NCI-H1092 treated with DMSO at 0.1 percent for 48 hours (cell line): ENCODE results near the gene C19orf38.
"Not testable (repeated sequence)": the region's sequence is repeated elsewhere in the genome, so short reads cannot be mapped to it uniquely, and the experiment has no call there.

ENCODE experiments used
- DNase-seq: peaks from one replicate; lab custom pipeline; 2025; lab: John Stamatoyannopoulos, UW

C19orf38 gene

DNA sequence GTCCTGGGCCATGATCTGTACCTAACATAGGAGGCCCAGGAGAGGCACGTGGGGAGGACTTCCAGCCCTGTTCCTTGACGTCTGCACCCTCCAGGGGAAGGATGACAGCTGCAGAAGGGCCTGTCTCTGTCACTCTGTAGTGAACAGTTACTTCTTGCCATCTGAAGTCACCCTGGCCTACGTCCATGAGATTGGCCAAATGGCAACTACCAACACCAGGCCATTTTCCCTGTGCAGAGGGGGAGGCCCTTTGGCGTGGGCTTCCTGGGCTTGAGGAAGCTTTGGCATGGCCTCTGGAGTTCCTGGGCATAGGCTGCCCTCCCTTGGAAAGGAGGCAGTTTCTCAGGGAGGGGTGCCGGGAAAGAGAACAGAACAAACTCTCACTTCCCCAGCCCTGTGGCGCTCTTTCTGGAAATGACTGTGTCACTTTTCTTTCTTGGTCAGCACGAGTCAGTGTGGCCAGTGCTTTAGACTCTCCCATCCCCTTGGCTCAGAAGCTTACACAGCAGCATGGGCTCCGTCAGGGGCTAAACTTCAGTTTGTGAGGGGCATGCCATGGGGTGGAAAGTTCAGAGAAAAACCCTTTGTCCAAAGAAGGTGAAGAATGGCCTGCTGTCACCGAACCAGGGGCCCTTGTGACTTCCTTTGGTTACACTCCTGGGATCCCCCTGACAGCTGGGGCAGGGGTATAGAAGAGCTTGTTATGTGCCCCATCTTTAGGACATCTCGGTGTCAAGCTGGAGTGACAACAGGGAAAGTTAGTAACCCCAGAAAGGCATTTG lies 28.4 kb downstream of the C19orf38 start:
- DNase-seq, result no peak

DNA sequence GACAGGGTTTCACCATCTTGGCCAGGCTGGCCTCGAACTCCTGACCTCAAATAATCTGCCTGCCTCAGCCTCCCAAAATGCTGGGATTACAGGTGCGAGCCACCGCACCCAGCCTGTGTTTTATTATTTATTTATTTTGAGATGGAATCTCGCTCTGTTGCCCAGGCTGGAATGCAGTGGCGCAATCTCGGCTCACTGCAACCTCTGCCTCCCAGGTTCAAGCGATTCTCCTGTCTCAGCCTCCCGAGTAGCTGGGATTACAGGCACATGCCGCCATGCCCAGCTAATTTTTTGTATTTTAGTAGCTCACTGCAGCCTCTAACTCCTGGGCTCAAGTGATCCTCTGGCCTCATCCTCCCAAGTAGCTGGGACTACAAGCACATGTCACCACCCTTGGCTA lies 29.4 kb downstream of the C19orf38 start:
- DNase-seq, result not testable (repeated sequence)

DNA sequence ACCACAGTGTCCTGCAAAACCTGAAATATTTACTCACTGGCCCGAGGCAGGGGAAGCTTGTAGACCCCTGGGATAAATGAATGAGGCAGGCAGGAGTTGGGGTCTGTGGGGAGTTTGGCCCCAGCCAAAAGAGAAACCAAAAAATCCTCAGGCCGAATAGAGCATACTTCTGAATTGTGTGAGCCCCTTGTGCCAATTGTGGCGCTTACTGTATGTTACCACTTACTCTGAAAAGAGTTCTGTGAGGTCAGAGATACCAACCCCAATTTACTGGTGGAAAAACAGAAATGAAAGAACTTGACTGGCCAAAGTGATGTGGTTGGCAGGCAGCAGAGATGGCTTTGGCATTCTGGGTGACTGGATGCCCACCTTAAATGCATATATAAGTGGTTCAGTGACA lies 30.0 kb downstream of the C19orf38 start:
- DNase-seq, result no peak

- no peak for DNase-seq
Measured at GRCh38 chr19:10881403-10882107, 33.3 kb downstream of the C19orf38 start.

DNA sequence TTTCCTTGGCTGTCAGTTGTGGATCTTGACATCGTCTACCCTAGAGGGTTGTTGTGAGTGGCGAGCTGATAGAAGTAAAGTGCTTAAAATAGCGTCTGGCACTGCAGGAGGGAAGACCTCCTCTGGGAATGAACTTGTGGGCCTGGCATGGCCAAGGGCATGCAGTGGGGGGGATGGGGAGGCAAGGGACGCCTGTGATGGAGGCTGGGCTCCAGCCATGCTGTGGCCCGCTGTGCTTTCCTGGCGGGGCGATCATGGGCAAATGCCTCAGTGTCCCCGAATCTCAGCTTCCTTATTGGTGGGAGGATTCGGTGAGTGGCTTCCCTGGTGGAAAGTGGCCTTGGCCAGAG lies 33.9 kb downstream of the C19orf38 start:
- no peak for DNase-seq

DNA sequence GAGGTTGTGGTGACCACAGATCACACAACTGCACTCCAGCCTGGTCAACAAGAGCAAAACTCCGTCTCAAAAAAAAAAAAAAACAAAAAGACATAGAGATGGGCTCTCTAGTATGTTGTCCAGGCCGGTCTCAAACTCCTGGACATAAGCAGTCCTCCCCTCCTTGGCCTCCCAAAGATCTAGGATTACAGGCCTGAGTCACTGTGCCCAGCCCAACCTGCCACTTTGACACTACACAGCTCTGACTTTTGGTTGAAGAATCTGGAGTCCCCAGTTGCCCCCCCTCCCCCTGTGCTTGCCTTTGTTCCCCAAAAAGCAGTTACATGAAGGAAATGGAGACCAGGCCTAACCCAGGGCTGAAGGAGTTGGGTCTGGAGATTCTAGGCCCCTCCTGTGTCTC lies 36.1 kb downstream of the C19orf38 start:
- no peak for DNase-seq

DNA sequence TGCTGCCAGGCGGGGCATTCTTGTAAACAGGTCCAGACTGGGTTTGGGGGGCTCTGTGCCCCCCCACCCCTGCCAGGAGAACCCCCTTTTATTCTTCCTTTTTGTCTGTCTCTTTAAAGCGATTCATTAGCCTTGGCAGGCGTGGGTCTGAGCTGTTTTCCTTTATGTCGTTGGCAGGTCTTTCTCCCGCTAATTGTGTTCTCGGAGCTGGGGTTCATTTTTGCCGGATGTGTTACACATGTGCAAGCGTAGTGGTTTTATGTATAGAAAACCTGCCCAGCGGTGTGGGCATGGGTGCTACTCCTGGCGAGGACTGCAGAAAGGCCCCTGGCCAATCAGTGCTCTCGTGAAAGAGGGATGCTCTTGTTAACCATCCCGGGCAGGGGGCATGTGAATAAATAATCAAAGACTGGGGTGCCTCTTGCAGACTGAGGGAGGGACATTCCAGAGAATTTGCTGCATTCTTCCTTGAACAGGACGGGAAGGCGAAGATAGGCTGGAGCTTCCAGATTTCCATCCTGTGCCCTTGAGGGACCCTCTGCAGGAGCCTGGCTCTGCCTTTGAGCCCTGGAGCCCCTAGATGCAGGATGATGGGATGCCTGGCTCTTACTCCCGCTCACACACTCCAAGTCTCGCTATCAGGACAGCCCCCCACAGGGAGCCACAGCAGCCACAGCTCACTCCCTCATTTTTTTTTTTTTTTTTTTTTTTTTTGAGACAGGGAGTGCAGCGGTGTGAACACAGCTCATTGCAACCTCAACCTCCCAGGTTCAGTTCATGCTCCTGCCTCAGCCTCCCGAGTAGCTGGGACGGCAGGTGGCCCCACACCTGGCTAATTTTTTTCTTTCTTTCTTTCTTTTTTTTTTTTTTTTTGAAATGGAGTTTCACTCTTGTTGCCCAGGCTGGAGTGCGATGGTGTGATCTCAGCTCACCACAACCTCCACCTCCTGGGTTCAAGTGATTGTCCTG lies 37.3 kb downstream of the C19orf38 start:
- DNase-seq, result no peak

- DNase-seq, result no peak
Measured at GRCh38 chr19:10887616-10888367, 39.6 kb downstream of the C19orf38 start.

DNA sequence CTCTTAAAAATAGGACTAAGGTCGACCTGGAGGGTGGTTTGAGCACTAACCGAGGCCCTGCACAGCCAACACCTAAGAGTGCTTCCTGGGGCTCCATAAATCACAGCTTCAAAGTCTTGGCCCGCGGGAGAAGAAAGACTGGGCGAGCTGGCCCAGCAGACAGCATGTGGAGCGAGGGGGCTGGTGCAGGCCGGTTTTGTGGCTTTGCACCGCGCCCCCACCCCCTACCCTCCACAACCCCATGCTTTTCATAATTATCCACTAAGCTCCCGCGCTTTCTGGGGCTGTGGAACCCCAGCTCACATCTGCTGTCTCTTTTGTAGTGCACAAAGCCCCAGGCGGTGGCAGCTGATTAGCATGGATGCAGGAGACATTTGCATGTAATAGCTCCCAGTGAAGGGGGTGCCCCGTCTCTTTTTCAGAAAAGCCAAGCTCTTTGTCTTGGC lies 40.2 kb downstream of the C19orf38 start:
- DNase-seq, result no peak

GRCh38 chr19:10889880-10890279 lies 41.7 kb downstream of the C19orf38 start:
- DNase-seq, result no peak

- no peak for DNase-seq
Measured at GRCh38 chr19:10891405-10892086, 43.3 kb downstream of the C19orf38 start.

- no peak for DNase-seq
Measured at GRCh38 chr19:10892256-10892655, 44.0 kb downstream of the C19orf38 start.

DNA sequence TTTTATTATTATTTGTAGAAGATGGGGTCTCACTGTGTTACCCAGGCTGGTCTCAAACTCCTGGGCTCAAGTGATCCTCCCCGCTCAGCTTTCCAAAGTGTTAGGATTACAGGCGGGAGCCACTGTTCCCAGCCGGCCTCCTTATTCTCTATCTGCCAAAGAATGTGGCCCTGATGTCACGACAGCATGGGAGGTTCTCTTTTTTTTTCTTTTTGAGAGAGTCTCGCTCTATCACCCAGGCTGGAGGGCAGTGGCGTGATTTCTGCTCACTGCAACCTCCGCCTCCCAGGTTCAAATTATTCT lies 46.6 kb downstream of the C19orf38 start:
- no peak for DNase-seq

DNA sequence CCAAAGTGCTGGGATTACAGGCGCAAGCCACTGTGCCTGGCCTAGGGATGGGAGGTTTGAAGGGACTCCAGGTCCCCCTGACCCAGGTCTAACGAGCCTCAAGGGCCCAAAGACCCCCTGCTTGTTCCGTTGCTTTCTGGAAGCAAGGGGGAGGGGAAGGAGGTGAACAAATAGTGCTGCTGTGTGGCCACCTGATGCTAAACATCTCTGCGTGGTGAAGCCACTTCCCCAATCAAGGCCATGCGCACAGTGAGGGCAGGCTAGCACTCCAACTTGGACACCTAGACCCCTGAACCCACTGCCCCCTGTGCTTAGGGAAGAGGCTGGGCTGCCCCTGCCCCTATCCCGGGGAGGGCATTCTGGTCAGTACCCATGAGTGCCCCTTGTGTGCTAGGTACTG lies 47.1 kb downstream of the C19orf38 start:
- DNase-seq, result no peak

DNA sequence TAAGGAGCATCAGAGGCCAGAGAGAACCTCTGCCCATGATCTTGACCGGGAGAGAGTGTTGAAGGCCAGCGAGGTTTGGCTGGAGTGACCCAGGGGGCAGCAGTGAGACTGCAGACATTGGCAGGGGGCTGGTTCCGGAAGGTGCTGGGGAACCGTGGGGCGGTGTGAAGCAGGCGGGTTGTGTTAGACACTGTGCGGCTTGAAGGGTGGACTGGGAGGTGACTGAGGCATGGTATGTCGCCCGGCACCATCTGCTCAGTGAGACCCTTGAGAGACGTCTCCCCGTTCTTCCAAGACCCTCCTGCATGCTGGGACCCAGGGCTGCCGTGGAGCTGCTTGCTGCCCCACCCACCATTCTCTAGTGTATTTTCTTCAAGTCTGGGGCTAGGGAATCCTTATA lies 47.7 kb downstream of the C19orf38 start:
- no peak for DNase-seq

- DNase-seq, result peak; percentile 58
Measured at GRCh38 chr19:10896851-10897526, 48.8 kb downstream of the C19orf38 start.

- DNase-seq, result no peak
Measured at GRCh38 chr19:10898633-10899032, 50.4 kb downstream of the C19orf38 start.

GRCh38 chr19:10899151-10899653 lies 51.0 kb downstream of the C19orf38 start:
- peak; percentile 23 for DNase-seq

DNA sequence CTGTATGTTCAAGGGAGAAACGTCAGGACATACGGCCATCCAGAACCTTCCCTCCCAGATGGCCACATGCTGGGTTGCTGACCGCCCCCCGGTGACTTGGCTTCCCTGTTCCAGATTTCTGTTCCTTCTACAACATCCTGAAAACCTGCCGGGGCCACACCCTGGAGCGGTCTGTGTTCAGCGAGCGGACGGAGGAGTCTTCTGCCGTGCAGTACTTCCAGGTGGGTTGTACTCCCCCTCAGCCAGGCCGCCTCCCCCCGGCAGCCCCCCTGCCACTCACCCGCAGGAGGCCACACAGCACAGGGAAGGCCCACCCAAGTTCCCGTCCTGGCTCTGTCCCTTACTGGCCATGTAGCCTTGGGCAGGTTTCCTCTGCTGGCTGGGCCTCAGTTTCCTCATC lies 59.7 kb downstream of the C19orf38 start:
- no peak for DNase-seq

GRCh38 chr19:10908380-10908960 lies 60.3 kb downstream of the C19orf38 start:
- no peak for DNase-seq
